A549 (cell line): ENCODE data around the gene SIAH3. TPM values are rescaled to one million over a fixed set of nuclear protein-coding genes. Genes with fewer than 3 reads are reported as not detected.

ENCODE experiments used
- ATAC-seq, 2 experiments: fragments of 200-7000 bp in 1 of 2; fragments of >200 bp in 1 of 2; cut with Nextera tagmentation in 1 of 2; cut with Tn5 transposase in 1 of 2; 3 replicates each; pipeline versions ENCODE4 v1.8.0 to v1.9.1; 2018 to 2020; ENCODE audit warnings: mild to moderate bottlenecking in 1 of 2, moderate library complexity in 1 of 2
- CTCF ChIA-PET: fragments of 300-600 bp; sonication (Branson Sonifier 250); formaldehyde crosslinking; extraction: SDS; loops from one replicate; lab custom pipeline; 2021; ENCODE audit warnings: antibody characterized with exemption, inconsistent platforms; lab: Yijun Ruan, JAX
- POLR2A ChIA-PET: fragments of 350-600 bp; formaldehyde crosslinking; extraction: SDS; loops from one replicate; lab custom pipeline; 2021; ENCODE audit warnings: antibody characterized with exemption, inconsistent platforms; lab: Yijun Ruan, JAX
- DNase-seq, 2 experiments: peaks; one replicate each; pipeline versions ENCODE4 v3.0.0 to v3.0.0-alpha.2; 2011 to 2016; ENCODE audit warnings: low read depth in 1 of 2, low spot score in 1 of 2
- FAIRE-seq: peaks from 2 replicates; lab custom pipeline; 2011; peaks lifted over from hg19 to GRCh38; lab: Jason Lieb, UNC
- H3K27ac ChIP-seq, 2 experiments: fragments of >200 bp; sonication (Bioruptor Twin); formaldehyde crosslinking; 3 replicates each; pipeline ENCODE4 v1.5.1; 2016 to 2017
- H3K4me1 ChIP-seq: fragments of >200 bp; sonication (Bioruptor Twin); formaldehyde crosslinking; 3 replicates; pipeline ENCODE4 v1.6.1; 2016
- H3K4me2 ChIP-seq: fragments of >200 bp; sonication (Bioruptor Twin); formaldehyde crosslinking; 3 replicates; pipeline ENCODE4 v1.6.1; 2016
- H3K4me3 ChIP-seq: fragments of >200 bp; sonication (Bioruptor Twin); formaldehyde crosslinking; 3 replicates; pipeline ENCODE4 v1.5.1; 2016
- H3K9me3 ChIP-seq: fragments of >200 bp; sonication (Bioruptor Twin); formaldehyde crosslinking; 3 replicates; pipeline ENCODE4 v1.6.1; 2016
- CBX2 ChIP-seq: fragments of 200-600 bp; sonication (generic); IDR thresholded peaks from 2 replicates; pipeline ENCODE4 v1.6.1; 2016; ENCODE audit warnings: low read depth, mild to moderate bottlenecking, borderline replicate concordance
- CEBPB ChIP-seq, 2 experiments: fragments of >200 bp in 1 of 2; sonication (Bioruptor Twin) in 1 of 2; formaldehyde crosslinking in 1 of 2; IDR thresholded peaks; 2 replicates each; pipeline ENCODE4 v1.6.1; 2012 to 2016
- E2F6 ChIP-seq: IDR thresholded peaks from 2 replicates; pipeline ENCODE4 v1.6.1; 2012; ENCODE audit warnings: low read depth, borderline replicate concordance
- EHF ChIP-seq: fragments of 250-450 bp; sonication (Bioruptor Pico); IDR thresholded peaks from 2 replicates; pipeline ENCODE4 v1.5.0; 2020; ENCODE audit warnings: mild to moderate bottlenecking
- ELK1 ChIP-seq: fragments of 150-350 bp; IDR thresholded peaks from 2 replicates; pipeline ENCODE4 v1.6.1; 2014; ENCODE audit warnings: low read depth, mild to moderate bottlenecking, low read length
- EP300 ChIP-seq, 2 experiments: fragments of >200 bp; sonication (Bioruptor Twin); formaldehyde crosslinking; IDR thresholded peaks; 2 replicates in 1 of 2; 3 replicates in 1 of 2; pipeline ENCODE4 v1.6.1; 2016 to 2017
- FOSB ChIP-seq: fragments of 250-450 bp; sonication (Bioruptor Pico); IDR thresholded peaks from 2 replicates; pipeline ENCODE4 v1.5.0; 2020; ENCODE audit warnings: mild to moderate bottlenecking, moderate library complexity
- FOSL2 ChIP-seq, 2 experiments: fragments of 450-650 bp in 1 of 2; fragments of >200 bp in 1 of 2; sonication (Bioruptor Twin) in 1 of 2; formaldehyde crosslinking; IDR thresholded peaks; 2 replicates each; pipeline versions ENCODE4 v1.5.0 to v1.6.1; 2016 to 2020; ENCODE audit warnings: mild to moderate bottlenecking in 1 of 2, moderate library complexity in 1 of 2
- HES2 ChIP-seq: fragments of >200 bp; sonication (Bioruptor Twin); formaldehyde crosslinking; IDR thresholded peaks from 2 replicates; pipeline ENCODE4 v1.6.1; 2016
- HEYL ChIP-seq: fragments of 250-450 bp; sonication (Bioruptor Pico); IDR thresholded peaks from 2 replicates; pipeline ENCODE4 v1.8.0; 2021; ENCODE audit warnings: mild to moderate bottlenecking, moderate library complexity
- HMGXB4 ChIP-seq: fragments of 250-450 bp; sonication (Bioruptor Pico); IDR thresholded peaks from 2 replicates; pipeline ENCODE4 v1.5.0; 2021; ENCODE audit warnings: mild to moderate bottlenecking, moderate library complexity, borderline replicate concordance
- HOXA7 ChIP-seq: fragments of 250-450 bp; sonication (Bioruptor Pico); IDR thresholded peaks from 2 replicates; pipeline ENCODE4 v1.5.0; 2020; ENCODE audit warnings: mild to moderate bottlenecking, moderate library complexity
- HOXB13 ChIP-seq: fragments of 250-450 bp; sonication (Bioruptor Pico); IDR thresholded peaks from 2 replicates; pipeline ENCODE4 v1.5.0; 2020; ENCODE audit warnings: low read depth, mild to moderate bottlenecking, moderate library complexity
- JUNB ChIP-seq: fragments of >200 bp; sonication (Bioruptor Twin); formaldehyde crosslinking; IDR thresholded peaks from 2 replicates; pipeline ENCODE4 v1.6.1; 2016
- KDM1A ChIP-seq: fragments of 200-600 bp; sonication (generic); IDR thresholded peaks from 2 replicates; pipeline ENCODE4 v1.6.1; 2016; ENCODE audit warnings: low read depth, mild to moderate bottlenecking
- MAFK ChIP-seq: fragments of 450-650 bp; IDR thresholded peaks from 2 replicates; pipeline ENCODE4 v1.6.1; 2014; ENCODE audit not compliant: partially characterized antibody
- MYC ChIP-seq: IDR thresholded peaks from 2 replicates; pipeline ENCODE4 v1.6.1; 2012; ENCODE audit warnings: mild to moderate bottlenecking, inconsistent platforms, low read length, improper control_type of control experiment, borderline replicate concordance
- PBX3 ChIP-seq: IDR thresholded peaks from 2 replicates; pipeline ENCODE4 v1.6.1; 2012
- PHF8 ChIP-seq: fragments of 200-600 bp; sonication (generic); IDR thresholded peaks from 2 replicates; pipeline ENCODE4 v1.6.1; 2016; ENCODE audit warnings: low read depth, mild to moderate bottlenecking, antibody characterized with exemption, moderate library complexity, borderline replicate concordance
- POLR2A ChIP-seq: IDR thresholded peaks from 2 replicates; pipeline ENCODE4 v1.6.1; 2012; ENCODE audit warnings: mild to moderate bottlenecking, low read length
- POLR2AphosphoS2 ChIP-seq: conservative IDR thresholded peaks from 2 replicates; pipeline ENCODE4 v1.6.1; 2012; ENCODE audit warnings: low read length, improper control_type of control experiment, inconsistent platforms
- RAD21 ChIP-seq, 2 experiments: fragments of >200 bp in 1 of 2; sonication (Bioruptor Twin) in 1 of 2; formaldehyde crosslinking in 1 of 2; IDR thresholded peaks in 1 of 2; conservative IDR thresholded peaks in 1 of 2; 2 replicates in 1 of 2; 3 replicates in 1 of 2; pipeline ENCODE4 v1.6.1; 2012 to 2018; ENCODE audit warnings: inconsistent platforms in 1 of 2
- RNF2 ChIP-seq: fragments of 200-600 bp; sonication (generic); IDR thresholded peaks from 2 replicates; pipeline ENCODE4 v1.6.1; 2016; ENCODE audit warnings: low read depth, mild to moderate bottlenecking, antibody characterized with exemption, moderate library complexity, borderline replicate concordance
- SREBF2 ChIP-seq: fragments of 450-650 bp; IDR thresholded peaks from 2 replicates; pipeline ENCODE4 v1.6.1; 2014; ENCODE audit warnings: mild to moderate bottlenecking, moderate library complexity
- TFCP2L1 ChIP-seq: fragments of 250-450 bp; sonication (Bioruptor Pico); IDR thresholded peaks from 2 replicates; pipeline ENCODE4 v1.5.0; 2021; ENCODE audit warnings: mild to moderate bottlenecking
- USF2 ChIP-seq: fragments of 450-650 bp; IDR thresholded peaks from 2 replicates; pipeline ENCODE4 v1.6.1; 2014; ENCODE audit warnings: antibody characterized with exemption
- ZSCAN20 ChIP-seq: fragments of 250-450 bp; sonication (Bioruptor Pico); IDR thresholded peaks from 2 replicates; pipeline ENCODE4 v1.8.0; 2022; ENCODE audit warnings: mild to moderate bottlenecking, moderate library complexity
- WGBS: methylation state at CpG from one replicate; pipeline ENCODE4 v1.1.6; 2017; ENCODE audit errors: missing lambda C conversion rate; 5-methylcytosine and 5-hydroxymethylcytosine counted together
- polyA plus RNA-seq, 4 experiments: library from polyadenylated mRNA; depleted of rRNA in 3 of 4; stranded (reverse); fragments of >200 nt; fragmentation: RNase III in 1 of 4; extraction: RNeasy Plus Mini Kit Qiagen cat#74134 plus additional on column Dnase treatment in 1 of 4; gene quantifications; 2 replicates in 3 of 4; 3 replicates in 1 of 4; pipeline ENCODE4 v1.2.3, GENCODE V29; 2011 to 2017

SIAH3 gene
- polyA plus RNA-seq, 2 of the 4 experiments (the other 2 are of a cell fraction): not detected

GRCh38 chr13:45830121-45830520 is 21.4 kb downstream of the SIAH3 start:
- H3K4me1 ChIP-seq: no peaks in the 10 kb centered on the region
- TF ChIP-seq RAD21 (conservative IDR thresholded peaks at IDR 0.05 in 1 of 2, IDR thresholded peaks at IDR 0.05 in 1 of 2) (no peak), FOSB (CRISPR knock-in tag) (no peak), EP300 (IDR thresholded peaks at IDR 0.05) (no peak), POLR2AphosphoS2 (no peak), FOSL2 (IDR thresholded peaks at IDR 0.05) (no peak), FOSL2 (CRISPR knock-in tag; IDR thresholded peaks at IDR 0.05) (no peak), EHF (CRISPR knock-in tag) (no peak), JUNB (no peak), HOXB13 (CRISPR knock-in tag) (no peak), PHF8 (no peak)
- ChIA-PET CTCF (no interaction called here), POLR2A (no interaction called here)
- no peaks in the 10 kb centered on the region for H3K9me3 ChIP-seq
- no peak overlapping the region for H3K27ac ChIP-seq
- ATAC-seq (no peak), FAIRE-seq (no peak), DNase-seq (no peak)
- no peak overlapping the region for H3K4me2 ChIP-seq
- WGBS: 48% methylated on average over 5 of the region's 5 CpGs
- H3K4me3 ChIP-seq: no peak overlapping the region

- Histone ChIP-seq H3K4me1 (no peaks in the 10 kb centered on the region), H3K4me3 (no peak overlapping the region), H3K27ac (no peak overlapping the region), H3K4me2 (no peak overlapping the region), H3K9me3 (no peaks in the 10 kb centered on the region)
- FAIRE-seq: no peak
- ChIA-PET POLR2A (no interaction called here), CTCF (no interaction called here)
- TF ChIP-seq MAFK (peak; percentile 24), POLR2AphosphoS2 (no peak)
- DNase-seq: no peak
- ATAC-seq: no peak
- 32% methylated on average over 6 of the region's 6 CpGs for WGBS
These were observed 23.1 kb downstream of the SIAH3 start for GRCh38 chr13:45828256-45828968.

- DNase-seq (no peak), FAIRE-seq (no peak), ATAC-seq (no peak)
- H3K27ac ChIP-seq: no peak overlapping the region
- no peaks in the 10 kb centered on the region for H3K9me3 ChIP-seq
- TF ChIP-seq RNF2 (no peak), ZSCAN20 (CRISPR knock-in tag) (no peak), KDM1A (no peak), USF2 (no peak), CEBPB (IDR thresholded peaks at IDR 0.05) (no peak), CBX2 (no peak), HOXB13 (CRISPR knock-in tag) (no peak), HEYL (CRISPR knock-in tag) (no peak), TFCP2L1 (CRISPR knock-in tag) (no peak), MYC (no peak), HMGXB4 (CRISPR knock-in tag) (no peak), E2F6 (no peak), HOXA7 (CRISPR knock-in tag) (no peak), POLR2A (no peak), SREBF2 (no peak), ELK1 (no peak), FOSB (CRISPR knock-in tag) (no peak), PBX3 (no peak), HES2 (no peak)
- POLR2A ChIA-PET: no interaction called here
- H3K4me2 ChIP-seq: no peak overlapping the region
- H3K4me1 ChIP-seq: no peaks in the 10 kb centered on the region
- no peak overlapping the region for H3K4me3 ChIP-seq
- CTCF ChIA-PET: no interaction called here
These were observed 24.2 kb downstream of the SIAH3 start for GRCh38 chr13:45827318-45827717.
